Bronchial epithelial cell (primary cell): ENCODE measurements around the gene GFY. TPM values are rescaled to one million over a fixed set of nuclear protein-coding genes. Genes with fewer than 3 reads are reported as not detected.

Source experiments
- DNase-seq: peaks from one replicate; pipeline ENCODE4 v3.0.0-alpha.2; 2010; ENCODE audit warnings: low read depth
- FAIRE-seq: peaks from 2 replicates; lab custom pipeline; 2011; peaks lifted over from hg19 to GRCh38; lab: Jason Lieb, UNC
- H3K27me3 ChIP-seq: 2 replicates; pipeline ENCODE4 v1.5.1; 2011; ENCODE audit warnings: low read length; ENCODE audit not compliant: control insufficient read depth, insufficient read depth
- H3K36me3 ChIP-seq: 2 replicates; pipeline ENCODE4 v1.5.1; 2011; ENCODE audit warnings: low read length; ENCODE audit not compliant: control insufficient read depth, insufficient read depth
- H3K4me3 ChIP-seq: 2 replicates; pipeline ENCODE4 v1.5.1; 2011; ENCODE audit warnings: mild to moderate bottlenecking, low read depth, low read length, control low read depth
- CTCF ChIP-seq: IDR thresholded peaks from 2 replicates; pipeline ENCODE4 v1.5.1; 2011; ENCODE audit warnings: mild to moderate bottlenecking, moderate library complexity, low read length, control low read depth, inconsistent platforms; ENCODE audit not compliant: insufficient read depth, severe bottlenecking
- total RNA-seq: library from RNA; depleted of rRNA; stranded (reverse); fragments of >200 nt; gene quantifications from 2 replicates; pipeline ENCODE4 v1.2.1, GENCODE V29; 2014

The GFY gene
- total RNA-seq, 1 donor from 2014 or later = not detected

- Histone ChIP-seq H3K27me3 (no peaks in the 10 kb centered on the region), H3K36me3 (peaks cover 3% of the 10 kb centered on the region), H3K4me3 (peak within 1 kb of the TSS; percentile 74)
- DNase-seq (peak; percentile 90), FAIRE-seq (no peak)
- no peak for TF ChIP-seq CTCF
Observed at GRCh38 chr19:49453013-49453756, 28.0 kb downstream of the GFY start, which contains the start of gene ALDH16A1. ALDH16A1 (plus strand) TSS chr19:49453225; CDS start chr19:49453332, 107 bp downstream.

GRCh38 chr19:49453757-49454240 is 28.6 kb downstream of the GFY start:
- no peak for FAIRE-seq

GRCh38 chr19:49455773-49456172 is 30.6 kb downstream of the GFY start:
- no peaks in the 10 kb centered on the region for H3K27me3 ChIP-seq
- H3K4me3 ChIP-seq = no peak overlapping the region
- no peak for FAIRE-seq
- no peak for TF ChIP-seq CTCF
- DNase-seq = no peak
- no peaks in the 10 kb centered on the region for H3K36me3 ChIP-seq

More at GRCh38 chr19:49453757-49454240, 28.6 kb downstream of the GFY start:
- Histone ChIP-seq H3K4me3 (peak overlapping the region; percentile 74), H3K36me3 (no peaks in the 10 kb centered on the region), H3K27me3 (no peaks in the 10 kb centered on the region)
- no peak for TF ChIP-seq CTCF
- no peak for DNase-seq

- Histone ChIP-seq H3K36me3 (no peaks in the 10 kb centered on the region), H3K4me3 (no peak overlapping the region), H3K27me3 (no peaks in the 10 kb centered on the region)
- FAIRE-seq (no peak), DNase-seq (no peak)
- TF ChIP-seq CTCF = no peak
Observed at GRCh38 chr19:49456326-49456725, 31.1 kb downstream of the GFY start.

- Histone ChIP-seq H3K4me3 (no peak overlapping the region), H3K36me3 (no peaks in the 10 kb centered on the region), H3K27me3 (no peaks in the 10 kb centered on the region)
- FAIRE-seq (no peak), DNase-seq (no peak)
- TF ChIP-seq CTCF = no peak
Observed at GRCh38 chr19:49458567-49458903, 33.3 kb downstream of the GFY start.
